HEK293 (cell line): ENCODE measurements around the gene MAD2L1BP.

Source experiments
- IKZF3 ChIP-seq: fragments of 450-650 bp; IDR thresholded peaks from 2 replicates; pipeline ENCODE4 v1.5.0; 2018; ENCODE audit warnings: missing biosample characterization, mild to moderate bottlenecking, missing genetic modification characterization, moderate library complexity
- KLF10 ChIP-seq: fragments of 450-650 bp; IDR thresholded peaks from 2 replicates; pipeline ENCODE4 v1.5.1; 2018; ENCODE audit warnings: missing biosample characterization, mild to moderate bottlenecking, missing genetic modification characterization
- KLF8 ChIP-seq: fragments of 450-650 bp; formaldehyde crosslinking; IDR thresholded peaks from 2 replicates; pipeline ENCODE4 v1.5.1; 2016; ENCODE audit warnings: missing biosample characterization, missing genetic modification characterization
- TRIM28 ChIP-seq: IDR thresholded peaks from 2 replicates; pipeline ENCODE4 v1.6.1; 2011; ENCODE audit warnings: low read length, control low read depth, borderline replicate concordance
- ZNF114 ChIP-seq: fragments of 450-650 bp; formaldehyde crosslinking; IDR thresholded peaks from 2 replicates; pipeline ENCODE4 v1.5.0; 2017; ENCODE audit warnings: missing biosample characterization, missing genetic modification characterization
- ZNF2 ChIP-seq: fragments of 450-650 bp; formaldehyde crosslinking; IDR thresholded peaks from 2 replicates; pipeline ENCODE4 v1.5.1; 2016; ENCODE audit warnings: missing biosample characterization, missing genetic modification characterization
- ZNF324 ChIP-seq: fragments of 450-650 bp; formaldehyde crosslinking; IDR thresholded peaks from 2 replicates; pipeline ENCODE4 v1.5.1; 2016; ENCODE audit warnings: missing biosample characterization, missing genetic modification characterization
- ZNF341 ChIP-seq: fragments of 450-650 bp; formaldehyde crosslinking; IDR thresholded peaks from 2 replicates; pipeline ENCODE4; 2016; ENCODE audit warnings: low read depth, missing biosample characterization, missing genetic modification characterization
- ZNF354C ChIP-seq: fragments of 450-650 bp; formaldehyde crosslinking; IDR thresholded peaks from 2 replicates; pipeline ENCODE4 v1.5.1; 2016; ENCODE audit warnings: missing biosample characterization, missing genetic modification characterization, low read depth, borderline replicate concordance
- ZNF404 ChIP-seq: fragments of 450-650 bp; formaldehyde crosslinking; IDR thresholded peaks from 2 replicates; pipeline ENCODE4 v1.5.1; 2017; ENCODE audit warnings: missing biosample characterization, missing genetic modification characterization
- ZNF426 ChIP-seq: fragments of 450-650 bp; formaldehyde crosslinking; IDR thresholded peaks from 2 replicates; pipeline ENCODE4 v1.5.1; 2017; ENCODE audit warnings: missing biosample characterization, missing genetic modification characterization, mild to moderate bottlenecking, inconsistent platforms, moderate library complexity
- ZNF473 ChIP-seq: fragments of 450-650 bp; formaldehyde crosslinking; IDR thresholded peaks from 2 replicates; pipeline ENCODE4 v1.5.1; 2017; ENCODE audit warnings: missing biosample characterization, missing genetic modification characterization
- ZNF747 ChIP-seq: fragments of 450-650 bp; formaldehyde crosslinking; IDR thresholded peaks from 2 replicates; pipeline ENCODE4 v1.5.1; 2016; ENCODE audit warnings: missing biosample characterization, missing genetic modification characterization
- ZNF76 ChIP-seq: fragments of 450-650 bp; formaldehyde crosslinking; IDR thresholded peaks from 2 replicates; pipeline ENCODE4; 2016; ENCODE audit warnings: low read depth, missing biosample characterization, missing genetic modification characterization, borderline replicate concordance
- ZSCAN30 ChIP-seq: fragments of 450-650 bp; IDR thresholded peaks from 2 replicates; pipeline ENCODE4 v1.5.1; 2018; ENCODE audit warnings: missing biosample characterization, mild to moderate bottlenecking, missing genetic modification characterization, moderate library complexity
- TF ChIP-seq, protein P1 (sequence below): fragments of 450-650 bp; formaldehyde crosslinking; IDR thresholded peaks from 2 replicates; pipeline ENCODE4 v1.5.1; 2017; ENCODE audit warnings: missing biosample characterization, missing genetic modification characterization
- TF ChIP-seq, protein P2 (sequence below): fragments of 450-650 bp; formaldehyde crosslinking; IDR thresholded peaks from 2 replicates; pipeline ENCODE4 v1.5.1; 2016; ENCODE audit warnings: missing biosample characterization, missing genetic modification characterization
- TF ChIP-seq, protein P3 (sequence below): fragments of 450-650 bp; formaldehyde crosslinking; IDR thresholded peaks from 2 replicates; pipeline ENCODE4 v1.5.1; 2016; ENCODE audit warnings: missing biosample characterization, missing genetic modification characterization
- TF ChIP-seq, protein P4 (sequence below): fragments of 450-650 bp; formaldehyde crosslinking; IDR thresholded peaks from 2 replicates; pipeline ENCODE4 v1.5.1; 2017; ENCODE audit warnings: missing biosample characterization, missing genetic modification characterization
- TF ChIP-seq, protein P5 (sequence below): fragments of 450-650 bp; formaldehyde crosslinking; IDR thresholded peaks from 2 replicates; pipeline ENCODE4 v1.5.1; 2016; ENCODE audit warnings: missing biosample characterization, missing genetic modification characterization, low read depth
- TF ChIP-seq, protein P6 (sequence below): fragments of 450-650 bp; formaldehyde crosslinking; conservative IDR thresholded peaks from 2 replicates; pipeline ENCODE4 v1.5.1; 2016; ENCODE audit warnings: low read depth, missing biosample characterization, missing genetic modification characterization
- TF ChIP-seq, protein P7 (sequence below): fragments of 450-650 bp; formaldehyde crosslinking; IDR thresholded peaks from 2 replicates; pipeline ENCODE4 v1.5.1; 2017; ENCODE audit warnings: missing biosample characterization, missing genetic modification characterization

The MAD2L1BP gene

DNA sequence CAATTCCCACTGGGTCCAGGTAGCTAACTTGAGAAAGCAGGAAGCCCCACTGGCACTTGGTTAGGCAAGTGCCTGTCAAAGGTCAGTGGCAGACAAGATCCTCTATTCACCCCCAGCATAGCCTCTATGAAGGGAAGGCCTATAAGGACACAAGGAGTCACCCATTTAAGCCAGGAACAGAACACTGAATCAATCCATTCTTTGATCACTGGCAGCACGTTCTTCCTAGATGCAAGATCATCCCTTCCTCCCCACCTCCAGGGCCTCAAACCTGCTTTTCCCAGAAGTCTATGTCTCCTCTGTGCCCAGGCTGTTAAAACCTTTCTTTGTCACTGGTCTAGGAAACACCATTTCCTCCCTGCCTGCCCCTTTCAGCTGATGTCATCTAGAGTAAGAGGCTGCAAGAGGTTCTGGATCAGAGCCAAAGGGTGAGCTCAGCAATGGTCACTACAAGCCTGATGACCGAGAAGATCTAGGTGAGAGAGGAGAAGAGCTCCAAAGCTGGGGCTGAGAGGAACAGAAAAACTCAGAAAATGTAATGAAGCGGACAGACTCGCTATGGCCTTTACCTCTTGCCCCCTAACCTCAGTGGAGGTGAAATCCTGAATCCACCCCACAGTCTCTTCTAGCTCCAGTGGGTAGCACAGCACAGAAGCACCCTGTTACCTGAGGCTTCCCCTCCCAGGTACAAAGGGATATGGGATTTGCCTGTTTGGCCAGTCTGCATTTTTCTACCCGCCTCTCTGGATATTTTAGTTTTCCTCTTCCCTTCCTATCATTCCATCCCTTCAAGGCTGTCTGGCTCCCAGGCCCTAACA, 8.4 kb upstream of the MAD2L1BP start (continued):
- TF ChIP-seq, protein P1, sequence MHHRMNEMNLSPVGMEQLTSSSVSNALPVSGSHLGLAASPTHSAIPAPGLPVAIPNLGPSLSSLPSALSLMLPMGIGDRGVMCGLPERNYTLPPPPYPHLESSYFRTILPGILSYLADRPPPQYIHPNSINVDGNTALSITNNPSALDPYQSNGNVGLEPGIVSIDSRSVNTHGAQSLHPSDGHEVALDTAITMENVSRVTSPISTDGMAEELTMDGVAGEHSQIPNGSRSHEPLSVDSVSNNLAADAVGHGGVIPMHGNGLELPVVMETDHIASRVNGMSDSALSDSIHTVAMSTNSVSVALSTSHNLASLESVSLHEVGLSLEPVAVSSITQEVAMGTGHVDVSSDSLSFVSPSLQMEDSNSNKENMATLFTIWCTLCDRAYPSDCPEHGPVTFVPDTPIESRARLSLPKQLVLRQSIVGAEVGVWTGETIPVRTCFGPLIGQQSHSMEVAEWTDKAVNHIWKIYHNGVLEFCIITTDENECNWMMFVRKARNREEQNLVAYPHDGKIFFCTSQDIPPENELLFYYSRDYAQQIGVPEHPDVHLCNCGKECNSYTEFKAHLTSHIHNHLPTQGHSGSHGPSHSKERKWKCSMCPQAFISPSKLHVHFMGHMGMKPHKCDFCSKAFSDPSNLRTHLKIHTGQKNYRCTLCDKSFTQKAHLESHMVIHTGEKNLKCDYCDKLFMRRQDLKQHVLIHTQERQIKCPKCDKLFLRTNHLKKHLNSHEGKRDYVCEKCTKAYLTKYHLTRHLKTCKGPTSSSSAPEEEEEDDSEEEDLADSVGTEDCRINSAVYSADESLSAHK (tag by site-specific recombination), result no peak
- TF ChIP-seq, protein P2, sequence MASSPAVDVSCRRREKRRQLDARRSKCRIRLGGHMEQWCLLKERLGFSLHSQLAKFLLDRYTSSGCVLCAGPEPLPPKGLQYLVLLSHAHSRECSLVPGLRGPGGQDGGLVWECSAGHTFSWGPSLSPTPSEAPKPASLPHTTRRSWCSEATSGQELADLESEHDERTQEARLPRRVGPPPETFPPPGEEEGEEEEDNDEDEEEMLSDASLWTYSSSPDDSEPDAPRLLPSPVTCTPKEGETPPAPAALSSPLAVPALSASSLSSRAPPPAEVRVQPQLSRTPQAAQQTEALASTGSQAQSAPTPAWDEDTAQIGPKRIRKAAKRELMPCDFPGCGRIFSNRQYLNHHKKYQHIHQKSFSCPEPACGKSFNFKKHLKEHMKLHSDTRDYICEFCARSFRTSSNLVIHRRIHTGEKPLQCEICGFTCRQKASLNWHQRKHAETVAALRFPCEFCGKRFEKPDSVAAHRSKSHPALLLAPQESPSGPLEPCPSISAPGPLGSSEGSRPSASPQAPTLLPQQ (tag by site-specific recombination), result peak; percentile 77
- TF ChIP-seq IKZF3 (peak; percentile 76), ZNF404 (no peak), ZNF341 (tag by site-specific recombination) (peak; percentile 64), ZSCAN30 (tag by site-specific recombination) (peak; percentile 63), ZNF426 (tag by site-specific recombination) (no peak), ZNF2 (tag by site-specific recombination) (peak; percentile 46; the same call in 1 of the 2 replicates), ZNF114 (tag by site-specific recombination) (no peak), KLF10 (tag by site-specific recombination) (no peak; the same call in 1 of the 2 replicates), TRIM28 (peak; percentile 76; the same call in 1 of the 2 replicates), ZNF324 (peak; percentile 60; the same call in 1 of the 2 replicates), ZNF354C (tag by site-specific recombination) (no peak), ZNF76 (tag by site-specific recombination) (peak; percentile 84), KLF8 (peak; percentile 31; the same call in 1 of the 2 replicates), ZNF747 (tag by site-specific recombination) (no peak), ZNF473 (no peak)
- TF ChIP-seq, protein P3, sequence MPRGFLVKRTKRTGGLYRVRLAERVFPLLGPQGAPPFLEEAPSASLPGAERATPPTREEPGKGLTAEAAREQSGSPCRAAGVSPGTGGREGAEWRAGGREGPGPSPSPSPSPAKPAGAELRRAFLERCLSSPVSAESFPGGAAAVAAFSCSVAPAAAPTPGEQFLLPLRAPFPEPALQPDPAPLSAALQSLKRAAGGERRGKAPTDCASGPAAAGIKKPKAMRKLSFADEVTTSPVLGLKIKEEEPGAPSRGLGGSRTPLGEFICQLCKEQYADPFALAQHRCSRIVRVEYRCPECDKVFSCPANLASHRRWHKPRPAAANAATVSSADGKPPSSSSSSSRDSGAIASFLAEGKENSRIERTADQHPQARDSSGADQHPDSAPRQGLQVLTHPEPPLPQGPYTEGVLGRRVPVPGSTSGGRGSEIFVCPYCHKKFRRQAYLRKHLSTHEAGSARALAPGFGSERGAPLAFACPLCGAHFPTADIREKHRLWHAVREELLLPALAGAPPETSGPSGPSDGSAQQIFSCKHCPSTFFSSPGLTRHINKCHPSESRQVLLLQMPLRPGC (tag by site-specific recombination), result 0 out of 2 replicates have a peak, but pooled peaks have one; percentile 25
- TF ChIP-seq, protein P4, sequence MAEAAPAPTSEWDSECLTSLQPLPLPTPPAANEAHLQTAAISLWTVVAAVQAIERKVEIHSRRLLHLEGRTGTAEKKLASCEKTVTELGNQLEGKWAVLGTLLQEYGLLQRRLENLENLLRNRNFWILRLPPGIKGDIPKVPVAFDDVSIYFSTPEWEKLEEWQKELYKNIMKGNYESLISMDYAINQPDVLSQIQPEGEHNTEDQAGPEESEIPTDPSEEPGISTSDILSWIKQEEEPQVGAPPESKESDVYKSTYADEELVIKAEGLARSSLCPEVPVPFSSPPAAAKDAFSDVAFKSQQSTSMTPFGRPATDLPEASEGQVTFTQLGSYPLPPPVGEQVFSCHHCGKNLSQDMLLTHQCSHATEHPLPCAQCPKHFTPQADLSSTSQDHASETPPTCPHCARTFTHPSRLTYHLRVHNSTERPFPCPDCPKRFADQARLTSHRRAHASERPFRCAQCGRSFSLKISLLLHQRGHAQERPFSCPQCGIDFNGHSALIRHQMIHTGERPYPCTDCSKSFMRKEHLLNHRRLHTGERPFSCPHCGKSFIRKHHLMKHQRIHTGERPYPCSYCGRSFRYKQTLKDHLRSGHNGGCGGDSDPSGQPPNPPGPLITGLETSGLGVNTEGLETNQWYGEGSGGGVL (tag by site-specific recombination), result peak; percentile 63
- TF ChIP-seq, protein P5, sequence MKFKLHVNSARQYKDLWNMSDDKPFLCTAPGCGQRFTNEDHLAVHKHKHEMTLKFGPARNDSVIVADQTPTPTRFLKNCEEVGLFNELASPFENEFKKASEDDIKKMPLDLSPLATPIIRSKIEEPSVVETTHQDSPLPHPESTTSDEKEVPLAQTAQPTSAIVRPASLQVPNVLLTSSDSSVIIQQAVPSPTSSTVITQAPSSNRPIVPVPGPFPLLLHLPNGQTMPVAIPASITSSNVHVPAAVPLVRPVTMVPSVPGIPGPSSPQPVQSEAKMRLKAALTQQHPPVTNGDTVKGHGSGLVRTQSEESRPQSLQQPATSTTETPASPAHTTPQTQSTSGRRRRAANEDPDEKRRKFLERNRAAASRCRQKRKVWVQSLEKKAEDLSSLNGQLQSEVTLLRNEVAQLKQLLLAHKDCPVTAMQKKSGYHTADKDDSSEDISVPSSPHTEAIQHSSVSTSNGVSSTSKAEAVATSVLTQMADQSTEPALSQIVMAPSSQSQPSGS (tag by site-specific recombination), result peak; percentile 95
- TF ChIP-seq, protein P6, sequence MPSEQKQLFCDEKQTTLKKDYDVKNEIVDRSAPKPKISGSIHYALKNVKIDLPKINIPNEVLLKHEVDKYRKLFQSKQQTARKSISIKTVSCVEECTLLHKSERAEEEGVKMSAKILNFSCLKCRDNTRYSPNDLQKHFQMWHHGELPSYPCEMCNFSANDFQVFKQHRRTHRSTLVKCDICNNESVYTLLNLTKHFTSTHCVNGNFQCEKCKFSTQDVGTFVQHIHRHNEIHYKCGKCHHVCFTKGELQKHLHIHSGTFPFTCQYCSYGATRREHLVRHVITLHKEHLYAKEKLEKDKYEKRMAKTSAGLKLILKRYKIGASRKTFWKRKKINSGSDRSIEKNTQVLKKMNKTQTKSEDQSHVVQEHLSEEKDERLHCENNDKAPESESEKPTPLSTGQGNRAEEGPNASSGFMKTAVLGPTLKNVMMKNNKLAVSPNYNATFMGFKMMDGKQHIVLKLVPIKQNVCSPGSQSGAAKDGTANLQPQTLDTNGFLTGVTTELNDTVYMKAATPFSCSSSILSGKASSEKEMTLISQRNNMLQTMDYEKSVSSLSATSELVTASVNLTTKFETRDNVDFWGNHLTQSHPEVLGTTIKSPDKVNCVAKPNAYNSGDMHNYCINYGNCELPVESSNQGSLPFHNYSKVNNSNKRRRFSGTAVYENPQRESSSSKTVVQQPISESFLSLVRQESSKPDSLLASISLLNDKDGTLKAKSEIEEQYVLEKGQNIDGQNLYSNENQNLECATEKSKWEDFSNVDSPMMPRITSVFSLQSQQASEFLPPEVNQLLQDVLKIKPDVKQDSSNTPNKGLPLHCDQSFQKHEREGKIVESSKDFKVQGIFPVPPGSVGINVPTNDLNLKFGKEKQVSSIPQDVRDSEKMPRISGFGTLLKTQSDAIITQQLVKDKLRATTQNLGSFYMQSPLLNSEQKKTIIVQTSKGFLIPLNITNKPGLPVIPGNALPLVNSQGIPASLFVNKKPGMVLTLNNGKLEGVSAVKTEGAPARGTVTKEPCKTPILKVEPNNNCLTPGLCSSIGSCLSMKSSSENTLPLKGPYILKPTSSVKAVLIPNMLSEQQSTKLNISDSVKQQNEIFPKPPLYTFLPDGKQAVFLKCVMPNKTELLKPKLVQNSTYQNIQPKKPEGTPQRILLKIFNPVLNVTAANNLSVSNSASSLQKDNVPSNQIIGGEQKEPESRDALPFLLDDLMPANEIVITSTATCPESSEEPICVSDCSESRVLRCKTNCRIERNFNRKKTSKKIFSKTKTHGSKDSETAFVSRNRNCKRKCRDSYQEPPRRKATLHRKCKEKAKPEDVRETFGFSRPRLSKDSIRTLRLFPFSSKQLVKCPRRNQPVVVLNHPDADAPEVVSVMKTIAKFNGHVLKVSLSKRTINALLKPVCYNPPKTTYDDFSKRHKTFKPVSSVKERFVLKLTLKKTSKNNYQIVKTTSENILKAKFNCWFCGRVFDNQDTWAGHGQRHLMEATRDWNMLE (tag by site-specific recombination), result 0 out of 2 replicates have a peak, but pooled peaks have one; percentile 23
- TF ChIP-seq, protein P7, sequence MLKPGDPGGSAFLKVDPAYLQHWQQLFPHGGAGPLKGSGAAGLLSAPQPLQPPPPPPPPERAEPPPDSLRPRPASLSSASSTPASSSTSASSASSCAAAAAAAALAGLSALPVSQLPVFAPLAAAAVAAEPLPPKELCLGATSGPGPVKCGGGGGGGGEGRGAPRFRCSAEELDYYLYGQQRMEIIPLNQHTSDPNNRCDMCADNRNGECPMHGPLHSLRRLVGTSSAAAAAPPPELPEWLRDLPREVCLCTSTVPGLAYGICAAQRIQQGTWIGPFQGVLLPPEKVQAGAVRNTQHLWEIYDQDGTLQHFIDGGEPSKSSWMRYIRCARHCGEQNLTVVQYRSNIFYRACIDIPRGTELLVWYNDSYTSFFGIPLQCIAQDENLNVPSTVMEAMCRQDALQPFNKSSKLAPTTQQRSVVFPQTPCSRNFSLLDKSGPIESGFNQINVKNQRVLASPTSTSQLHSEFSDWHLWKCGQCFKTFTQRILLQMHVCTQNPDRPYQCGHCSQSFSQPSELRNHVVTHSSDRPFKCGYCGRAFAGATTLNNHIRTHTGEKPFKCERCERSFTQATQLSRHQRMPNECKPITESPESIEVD (tag by site-specific recombination), result no peak; the same call in 1 of the 2 replicates
